Activated CD4-positive, alpha-beta T cell treated with anti-CD3 and anti-CD28 coated beads for 1 hour (primary cell): ENCODE results near the gene GLP2R.
"Not testable (repeated sequence)": the region's sequence is repeated elsewhere in the genome, so short reads cannot be mapped to it uniquely, and the experiment has no call there.

Source experiments
- DNase-seq: peaks from one replicate; pipeline ENCODE4 v3.0.0-alpha.2; 2020

The GLP2R gene

GRCh38 chr17:9900044-9900594 is 74.4 kb downstream of the GLP2R start:
- no peak for DNase-seq

- no peak for DNase-seq
These were observed 75.1 kb downstream of the GLP2R start for GRCh38 chr17:9900784-9901183.

GRCh38 chr17:9902120-9902519 is 76.4 kb downstream of the GLP2R start:
- no peak for DNase-seq

- no peak for DNase-seq
These were observed 78.8 kb downstream of the GLP2R start for GRCh38 chr17:9904277-9905077.

GRCh38 chr17:9905078-9905415 is 79.3 kb downstream of the GLP2R start, which contains the start of gene RCVRN:
RCVRN (minus strand) TSS chr17:9905271; CDS start chr17:9905180, 91 bp downstream.
- no peak for DNase-seq

GRCh38 chr17:9905902-9906301 is 80.2 kb downstream of the GLP2R start:
- no peak for DNase-seq

GRCh38 chr17:9906616-9907015 is 80.9 kb downstream of the GLP2R start:
- DNase-seq = no peak

GRCh38 chr17:9907131-9907530 is 81.4 kb downstream of the GLP2R start:
- DNase-seq = no peak

- DNase-seq = no peak
These were observed 82.3 kb downstream of the GLP2R start for GRCh38 chr17:9907883-9908648.

GRCh38 chr17:9908649-9909042 is 82.9 kb downstream of the GLP2R start:
- DNase-seq = no peak

GRCh38 chr17:9911089-9911488 is 85.4 kb downstream of the GLP2R start:
- no peak for DNase-seq

GRCh38 chr17:9912121-9913099 is 86.7 kb downstream of the GLP2R start:
- no peak for DNase-seq

GRCh38 chr17:9913476-9913875 is 87.8 kb downstream of the GLP2R start:
- no peak for DNase-seq

- no peak for DNase-seq
These were observed 90.4 kb downstream of the GLP2R start for GRCh38 chr17:9916108-9916507.

- no peak for DNase-seq
These were observed 91.4 kb downstream of the GLP2R start for GRCh38 chr17:9917131-9917530.

GRCh38 chr17:9917801-9918200 is 92.1 kb downstream of the GLP2R start:
- no peak for DNase-seq

- no peak for DNase-seq
These were observed 92.6 kb downstream of the GLP2R start for GRCh38 chr17:9918352-9918751.

GRCh38 chr17:9918804-9919352 is 93.2 kb downstream of the GLP2R start:
- DNase-seq = no peak

- DNase-seq = not testable (repeated sequence)
These were observed 95.5 kb downstream of the GLP2R start for GRCh38 chr17:9921216-9921615.

- no peak for DNase-seq
These were observed 96.5 kb downstream of the GLP2R start for GRCh38 chr17:9922012-9922848.

GRCh38 chr17:9924735-9925191 is 99.0 kb downstream of the GLP2R start:
- DNase-seq = no peak
